ENCODE data around the gene CLIC1. TPM values are rescaled to one million over a fixed set of nuclear protein-coding genes. Genes with fewer than 3 reads are reported as not detected.
A peak's percentile ranks its signal among the peaks of the same experiment; 100 is the strongest.

CLIC1 gene
- total and polyA plus RNA-seq, 10 donors = 296 to 447 (median 347) TPM

GRCh38 chr6:31702405-31702818 lies 33.9 kb downstream of the CLIC1 start:
- DNase-seq = no peak
- peak overlapping the region; percentile 97 to 100 (median 99) for H3K27ac ChIP-seq
- 1 to 2% (median 1%) methylated on average over 10 of the region's 10 CpGs for WGBS, 5 donors
- peaks cover 15 to 61% (median 38%) of the 10 kb centered on the region in 6 donors for H3K4me1 ChIP-seq
- no peaks in the 10 kb centered on the region for H3K9me3 ChIP-seq
- intact Hi-C loops (cut with DNase I; ENCODE audit: low total_unique reads) = no loop called here
- no peaks in the 10 kb centered on the region for H3K27me3 ChIP-seq (replicated peaks in 1 of 7)
- peak overlapping the region; percentile 52 to 82 (median 61) for H3K4me3 ChIP-seq
- TF ChIP-seq CTCF (IDR thresholded peaks at IDR 0.05 in 8 of 11, conservative IDR thresholded peaks at IDR 0.05 in 3 of 11) (no peak), POLR2A (IDR thresholded peaks at IDR 0.05) (no peak), POLR2AphosphoS5 (IDR thresholded peaks at IDR 0.05) (no peak)
- H3K36me3 ChIP-seq = peaks cover 0 to 43% (median 23%) of the 10 kb centered on the region in 6 donors

- peak overlapping the region; percentile 97 to 100 (median 99) for H3K27ac ChIP-seq
- H3K4me1 ChIP-seq = peaks cover 15 to 64% (median 39%) of the 10 kb centered on the region in 6 donors
- no peaks in the 10 kb centered on the region for H3K27me3 ChIP-seq (replicated peaks in 1 of 7)
- intact Hi-C loops (cut with DNase I; ENCODE audit: low total_unique reads) = no loop called here
- peak overlapping the region; percentile 52 to 82 (median 61) for H3K4me3 ChIP-seq
- DNase-seq = no peak
- no peak for TF ChIP-seq CTCF (IDR thresholded peaks at IDR 0.05 in 8 of 11, conservative IDR thresholded peaks at IDR 0.05 in 3 of 11)
- no peak for TF ChIP-seq POLR2A (IDR thresholded peaks at IDR 0.05)
- no peak for TF ChIP-seq POLR2AphosphoS5 (IDR thresholded peaks at IDR 0.05)
- WGBS, 5 donors = 24 to 41% (median 34%) methylated on average over 7 of the region's 7 CpGs
- no peaks in the 10 kb centered on the region for H3K9me3 ChIP-seq
- H3K36me3 ChIP-seq = peaks cover 0 to 49% (median 26%) of the 10 kb centered on the region in 6 donors
Observed at GRCh38 chr6:31701666-31702404, 34.5 kb downstream of the CLIC1 start.

- H3K36me3 ChIP-seq = peaks cover 0 to 59% (median 36%) of the 10 kb centered on the region in 6 donors
- H3K27me3 ChIP-seq (replicated peaks in 1 of 7) = no peaks in the 10 kb centered on the region
- peak overlapping the region in 2 of 8 donors; percentile 56 to 78 for H3K4me3 ChIP-seq
- WGBS, 5 donors = 89 to 96% (median 92%) methylated on average over 5 of the region's 5 CpGs
- peak overlapping the region in 1 of 8 donors; percentile 98 for H3K27ac ChIP-seq
- no peaks in the 10 kb centered on the region for H3K9me3 ChIP-seq
- DNase-seq = no peak
- peaks cover 15 to 64% (median 39%) of the 10 kb centered on the region in 6 donors for H3K4me1 ChIP-seq
- TF ChIP-seq POLR2AphosphoS5 (IDR thresholded peaks at IDR 0.05) (no peak), POLR2A (IDR thresholded peaks at IDR 0.05) (no peak), CTCF (IDR thresholded peaks at IDR 0.05 in 8 of 11, conservative IDR thresholded peaks at IDR 0.05 in 3 of 11) (no peak)
- intact Hi-C loops (cut with DNase I; ENCODE audit: low total_unique reads) = no loop called here
Observed at GRCh38 chr6:31700740-31701401, 35.5 kb downstream of the CLIC1 start.

- H3K36me3 ChIP-seq = peaks cover 0 to 92% (median 69%) of the 10 kb centered on the region in 6 donors
- H3K4me1 ChIP-seq = peaks cover 15 to 52% (median 31%) of the 10 kb centered on the region in 6 donors
- 38 to 53% (median 43%) methylated on average over 3 of the region's 3 CpGs for WGBS, 5 donors
- peak overlapping the region in 3 of 8 donors; percentile 18 to 50 (median 37) for H3K27ac ChIP-seq
- no peak for DNase-seq
- intact Hi-C loops (cut with DNase I; ENCODE audit: low total_unique reads) = no loop called here
- H3K4me3 ChIP-seq = no peak overlapping the region
- H3K9me3 ChIP-seq = no peaks in the 10 kb centered on the region
- TF ChIP-seq POLR2AphosphoS5 (IDR thresholded peaks at IDR 0.05) (no peak), CTCF (IDR thresholded peaks at IDR 0.05 in 8 of 11, conservative IDR thresholded peaks at IDR 0.05 in 3 of 11) (no peak), POLR2A (IDR thresholded peaks at IDR 0.05) (no peak)
- no peaks in the 10 kb centered on the region for H3K27me3 ChIP-seq (replicated peaks in 1 of 7)
Observed at GRCh38 chr6:31697555-31697954, 38.8 kb downstream of the CLIC1 start.
